GM12865 (cell line): ENCODE results near the gene PIEZO1.

Experiments
- DNase-seq: peaks from one replicate; pipeline ENCODE4 v3.0.0; 2010; ENCODE audit warnings: low read depth
- H3K4me3 ChIP-seq: 2 replicates; pipeline ENCODE4 v1.5.1; 2011; ENCODE audit warnings: mild to moderate bottlenecking, low read depth, low read length, control low read depth
- TF ChIP-seq, protein P1 (sequence below): IDR thresholded peaks from 2 replicates; pipeline ENCODE4 v1.5.1; 2011; ENCODE audit warnings: low read length, control low read depth, low read depth, inconsistent platforms; ENCODE audit not compliant: insufficient read depth; ENCODE audit errors: missing control alignments

The PIEZO1 gene

DNA sequence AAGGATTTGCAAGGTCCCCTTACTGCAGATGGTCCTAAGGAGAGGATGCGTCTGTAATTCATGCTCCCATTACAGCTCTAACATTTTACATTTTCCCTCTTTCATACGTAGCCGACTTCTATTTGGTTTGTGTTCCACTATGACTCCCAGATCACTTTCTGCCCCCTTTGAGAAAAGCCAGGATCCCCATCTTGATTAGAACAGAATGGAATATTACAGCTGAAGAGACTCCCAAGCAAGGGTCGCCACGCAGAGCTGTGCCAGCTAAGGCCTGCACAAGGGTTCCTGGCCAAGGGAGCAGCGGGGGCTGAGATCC is 15.2 kb upstream of the PIEZO1 start:
- H3K4me3 ChIP-seq: no peak overlapping the region
- TF ChIP-seq, protein P1, sequence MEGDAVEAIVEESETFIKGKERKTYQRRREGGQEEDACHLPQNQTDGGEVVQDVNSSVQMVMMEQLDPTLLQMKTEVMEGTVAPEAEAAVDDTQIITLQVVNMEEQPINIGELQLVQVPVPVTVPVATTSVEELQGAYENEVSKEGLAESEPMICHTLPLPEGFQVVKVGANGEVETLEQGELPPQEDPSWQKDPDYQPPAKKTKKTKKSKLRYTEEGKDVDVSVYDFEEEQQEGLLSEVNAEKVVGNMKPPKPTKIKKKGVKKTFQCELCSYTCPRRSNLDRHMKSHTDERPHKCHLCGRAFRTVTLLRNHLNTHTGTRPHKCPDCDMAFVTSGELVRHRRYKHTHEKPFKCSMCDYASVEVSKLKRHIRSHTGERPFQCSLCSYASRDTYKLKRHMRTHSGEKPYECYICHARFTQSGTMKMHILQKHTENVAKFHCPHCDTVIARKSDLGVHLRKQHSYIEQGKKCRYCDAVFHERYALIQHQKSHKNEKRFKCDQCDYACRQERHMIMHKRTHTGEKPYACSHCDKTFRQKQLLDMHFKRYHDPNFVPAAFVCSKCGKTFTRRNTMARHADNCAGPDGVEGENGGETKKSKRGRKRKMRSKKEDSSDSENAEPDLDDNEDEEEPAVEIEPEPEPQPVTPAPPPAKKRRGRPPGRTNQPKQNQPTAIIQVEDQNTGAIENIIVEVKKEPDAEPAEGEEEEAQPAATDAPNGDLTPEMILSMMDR: no peak
- DNase-seq: no peak

DNA sequence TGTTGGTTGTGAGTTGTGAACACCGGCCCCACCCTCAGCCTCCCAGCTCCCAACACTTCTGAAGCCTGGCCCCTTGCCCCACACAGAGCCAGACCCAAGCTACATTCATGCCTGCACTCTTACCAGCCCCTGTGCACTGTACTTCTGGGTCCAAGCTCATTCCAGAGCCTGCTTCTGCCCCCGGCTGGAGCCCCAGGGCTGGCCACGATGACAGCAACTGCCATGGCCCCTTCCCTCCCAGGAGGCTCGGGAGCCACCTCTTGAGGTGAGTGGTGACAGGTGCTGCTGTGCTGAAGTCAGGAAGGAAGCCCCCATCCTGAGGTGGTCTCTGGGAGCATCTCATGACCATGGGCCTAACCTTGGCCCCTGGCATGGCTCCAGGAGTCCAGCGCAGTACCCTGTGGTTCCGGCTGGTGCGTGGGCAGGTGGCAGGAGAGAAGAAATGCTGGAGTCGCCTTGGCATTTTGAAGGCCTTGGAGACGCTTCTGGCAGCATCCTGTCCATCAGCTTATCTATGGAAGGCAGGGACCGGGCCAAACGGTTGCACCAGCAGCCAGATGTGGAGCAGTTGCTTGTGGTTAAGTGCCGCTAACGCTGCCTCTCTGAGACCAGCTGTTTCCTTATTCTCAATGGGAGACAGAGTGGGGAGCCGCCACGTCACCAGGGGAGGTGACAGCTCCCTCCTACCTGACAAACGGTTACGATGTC is 14.7 kb upstream of the PIEZO1 start:
- no peak for DNase-seq

DNA sequence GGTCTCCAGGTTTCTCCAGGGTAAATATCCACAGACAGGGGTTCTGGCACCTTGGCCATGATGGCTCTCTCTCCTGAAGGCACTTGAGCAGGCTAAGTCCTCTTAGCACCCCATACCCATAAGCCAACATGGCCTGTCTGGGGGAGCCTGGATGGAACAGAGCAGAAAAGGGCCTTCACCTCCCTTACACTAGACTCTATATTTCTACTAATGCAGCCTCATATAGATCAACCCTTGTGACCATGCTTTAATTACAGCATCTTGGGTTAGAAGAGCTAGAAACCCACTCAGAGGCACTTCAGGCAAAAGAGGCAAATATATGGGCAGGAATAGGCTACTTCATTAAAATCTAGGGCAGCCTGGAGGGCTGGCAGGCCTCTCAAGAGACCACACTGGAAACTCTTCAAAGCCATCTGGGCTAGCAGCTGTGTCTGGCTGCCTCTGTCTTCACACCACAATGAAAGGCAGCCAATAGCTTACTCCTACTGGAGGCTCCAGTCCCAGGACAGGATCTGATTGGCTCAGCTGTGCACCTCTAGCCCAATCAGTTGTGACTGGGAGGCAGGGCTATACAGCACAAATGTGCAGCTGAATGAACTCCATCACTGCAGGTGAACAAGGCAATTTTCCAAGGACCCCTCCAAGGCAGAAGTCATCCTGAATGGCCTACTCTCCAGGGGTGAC is 13.9 kb upstream of the PIEZO1 start:
- TF ChIP-seq, protein P1: no peak
- DNase-seq: peak; percentile 49
- H3K4me3 ChIP-seq: no peak overlapping the region

More for the DNA sequence above, 14.7 kb upstream of the PIEZO1 start:
- TF ChIP-seq, protein P1: no peak
- H3K4me3 ChIP-seq: no peak overlapping the region

DNA sequence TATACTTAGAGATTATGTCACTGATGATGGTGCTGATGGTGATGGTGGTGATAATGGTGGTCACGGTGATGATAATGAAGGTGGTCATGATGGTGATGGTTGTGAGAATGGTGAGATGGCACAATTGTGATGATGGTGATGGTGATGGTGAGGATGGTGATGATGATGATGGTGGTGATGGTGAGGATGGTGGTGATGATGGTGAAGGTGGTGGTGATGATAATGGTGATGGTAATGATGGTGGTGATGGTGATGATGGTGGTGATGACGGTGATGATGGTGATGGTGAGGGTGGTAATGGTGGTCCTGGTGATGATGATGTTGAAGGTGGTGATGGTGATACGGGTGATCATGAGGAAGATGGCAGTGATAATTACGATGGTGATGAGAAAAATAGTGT is 13.1 kb upstream of the PIEZO1 start:
- DNase-seq: no peak
- H3K4me3 ChIP-seq: no peak overlapping the region
- TF ChIP-seq, protein P1: no peak

DNA sequence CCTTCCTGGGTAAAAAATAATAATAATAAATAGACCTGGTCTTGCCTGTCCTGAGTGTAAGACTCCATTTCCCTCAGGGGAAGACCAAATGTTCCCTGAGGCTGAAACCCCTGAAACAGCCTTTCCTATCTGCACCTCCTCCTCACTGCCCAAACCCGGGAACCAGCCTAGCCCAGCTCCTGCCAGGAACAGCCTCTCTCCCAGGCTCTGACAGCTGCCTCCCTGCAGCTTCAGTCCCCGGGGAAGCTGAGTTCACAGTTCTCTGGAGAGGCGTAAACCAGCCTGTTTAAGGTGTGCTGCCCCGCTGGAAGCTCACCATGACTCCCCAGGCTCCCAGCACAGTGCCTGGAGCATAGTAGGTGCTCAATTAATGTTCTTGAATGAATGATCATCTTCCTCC is 11.3 kb upstream of the PIEZO1 start:
- H3K4me3 ChIP-seq: no peak overlapping the region
- no peak for DNase-seq
- TF ChIP-seq, protein P1: no peak

DNA sequence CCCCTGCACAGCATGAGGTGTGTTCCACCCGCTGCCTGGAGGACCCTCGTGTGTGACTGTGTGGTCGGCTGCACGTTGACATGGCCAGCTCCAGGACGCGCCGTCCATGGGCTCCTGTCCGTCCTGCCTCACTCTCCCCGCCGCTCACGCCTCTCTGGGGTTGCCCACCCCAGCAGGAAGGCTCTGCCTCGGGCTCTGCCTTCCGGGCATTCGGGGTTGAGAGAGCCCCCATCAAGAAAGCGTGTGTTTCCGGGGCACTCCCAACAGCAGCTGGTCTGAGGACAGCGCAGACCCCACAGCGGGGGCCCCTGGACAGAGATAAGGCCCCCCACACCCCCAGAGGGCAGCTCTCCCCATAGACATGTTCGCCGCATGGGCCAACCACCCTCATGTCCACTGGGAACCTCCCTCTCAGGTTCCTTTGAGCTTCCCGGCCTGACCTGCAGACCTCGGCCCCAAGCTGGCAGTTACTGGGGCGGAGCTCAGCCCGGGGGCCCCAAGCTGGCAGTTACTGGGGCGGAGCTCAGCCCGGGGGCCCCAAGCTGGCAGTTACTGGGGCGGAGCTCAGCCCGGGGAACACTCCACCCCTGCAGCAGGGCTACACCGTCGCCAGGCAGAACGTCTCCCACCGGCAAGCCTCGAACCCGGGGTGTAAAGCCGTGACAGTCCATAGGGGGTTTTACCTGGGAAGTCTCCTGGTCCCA is 8.4 kb upstream of the PIEZO1 start:
- no peak for DNase-seq
- no peak overlapping the region for H3K4me3 ChIP-seq
- TF ChIP-seq, protein P1: no peak
